ENCODE results near the gene TSHZ2.
"Not testable (repeated sequence)": the region's sequence is repeated elsewhere in the genome, so short reads cannot be mapped to it uniquely, and the experiment has no call there.

TSHZ2 gene

GRCh38 chr20:53316206-53316937, 344.2 kb downstream of the TSHZ2 start:
- no peak for DNase-seq (ENCODE audit: low spot score)

GRCh38 chr20:53319200-53319599, 347.0 kb downstream of the TSHZ2 start:
- DNase-seq (ENCODE audit: low spot score): no peak

- DNase-seq (ENCODE audit: low spot score): no peak
These were observed 347.6 kb downstream of the TSHZ2 start for GRCh38 chr20:53319716-53320115.

DNA sequence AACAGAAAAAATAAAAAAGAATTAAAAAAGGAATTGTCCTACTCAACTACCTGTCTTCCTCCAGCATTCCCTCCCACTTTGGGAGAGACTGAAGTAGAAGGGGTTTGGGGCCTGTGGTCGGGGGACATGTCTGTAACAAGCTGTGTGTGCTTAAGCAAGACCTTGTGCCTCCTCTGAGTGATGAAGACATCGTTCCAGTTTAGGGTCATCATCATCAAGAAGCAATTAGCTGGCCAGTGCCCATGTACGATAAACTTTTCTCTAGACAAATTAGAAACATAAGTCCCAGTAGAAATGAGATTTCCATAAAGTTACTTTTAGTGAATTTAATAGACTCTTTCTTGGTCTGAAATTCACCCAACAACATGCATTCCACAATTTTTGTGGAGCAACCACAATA, 348.5 kb downstream of the TSHZ2 start:
- DNase-seq (ENCODE audit: low spot score): no peak

- DNase-seq (ENCODE audit: low spot score): no peak
These were observed 349.4 kb downstream of the TSHZ2 start for GRCh38 chr20:53321596-53321995.

DNA sequence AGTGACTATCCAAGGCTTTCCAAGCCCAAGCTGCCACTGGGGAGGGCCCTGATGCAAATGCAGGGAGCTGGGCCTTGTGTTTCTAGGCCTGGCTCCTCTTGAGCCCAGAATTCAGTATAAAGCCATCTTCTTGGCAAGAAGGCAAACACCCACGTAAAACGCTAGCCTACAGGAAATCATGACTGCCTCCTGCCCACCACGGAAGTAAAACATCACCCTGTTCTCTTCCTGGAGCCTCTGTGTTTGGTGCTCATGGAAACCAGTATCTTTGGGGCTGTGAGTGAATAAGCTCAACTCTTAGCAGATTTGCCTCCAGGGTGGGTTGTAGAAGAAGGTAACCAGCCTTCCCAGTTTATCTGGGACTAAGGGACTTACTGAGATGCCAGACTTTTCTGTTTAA, 350.5 kb downstream of the TSHZ2 start:
- no peak for DNase-seq (ENCODE audit: low spot score)

DNA sequence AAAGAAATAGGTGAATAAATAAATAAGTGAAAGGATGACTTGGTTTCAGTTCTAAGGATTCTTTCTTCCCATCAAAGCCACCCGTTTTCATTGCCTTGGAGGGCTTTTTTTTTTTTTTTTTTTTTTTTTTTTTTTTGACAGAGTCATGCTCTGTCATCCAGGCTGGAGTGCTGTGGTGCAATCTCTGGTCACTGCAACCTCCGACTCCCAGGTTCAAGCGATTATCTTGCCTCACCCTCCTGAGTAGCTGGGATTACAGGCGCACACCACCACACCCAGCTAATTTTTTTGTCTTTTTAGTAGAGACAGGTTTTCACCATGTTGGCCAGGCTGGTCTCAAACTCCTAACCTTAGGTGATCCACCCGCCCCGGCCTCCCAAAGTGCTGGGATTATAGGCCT, 351.3 kb downstream of the TSHZ2 start:
- not testable (repeated sequence) for DNase-seq (ENCODE audit: low spot score)

- no peak for DNase-seq (ENCODE audit: low spot score)
These were observed 352.7 kb downstream of the TSHZ2 start for GRCh38 chr20:53324816-53325215.

- DNase-seq (ENCODE audit: low spot score): no peak
These were observed 356.8 kb downstream of the TSHZ2 start for GRCh38 chr20:53328961-53329360.

GRCh38 chr20:53329781-53330180, 357.6 kb downstream of the TSHZ2 start:
- DNase-seq (ENCODE audit: low spot score): no peak

GRCh38 chr20:53330601-53331140, 358.5 kb downstream of the TSHZ2 start:
- no peak for DNase-seq (ENCODE audit: low spot score)

GRCh38 chr20:53331151-53331973, 359.2 kb downstream of the TSHZ2 start:
- DNase-seq (ENCODE audit: low spot score): no peak

- no peak for DNase-seq (ENCODE audit: low spot score)
These were observed 360.1 kb downstream of the TSHZ2 start for GRCh38 chr20:53332022-53332837.

DNA sequence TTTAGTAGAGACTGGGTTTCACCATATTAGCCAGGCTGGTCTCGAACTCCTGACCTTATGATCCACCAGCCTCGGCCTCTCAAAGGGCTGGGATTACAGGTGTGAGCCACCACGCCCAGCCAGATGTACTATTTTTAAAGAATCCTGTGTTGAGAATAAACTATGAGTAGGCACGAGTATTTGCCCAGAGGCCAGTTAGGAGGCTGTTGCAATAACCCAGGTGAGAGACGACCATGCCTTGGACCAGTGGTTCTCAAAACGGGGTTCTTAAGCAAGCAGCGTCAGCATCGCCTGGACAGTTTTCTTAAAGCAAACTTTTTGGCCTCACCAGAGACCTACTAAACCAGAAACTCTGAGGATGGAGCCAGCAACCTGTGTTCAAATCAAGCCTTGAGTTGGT, 362.7 kb downstream of the TSHZ2 start:
- no peak for DNase-seq (ENCODE audit: low spot score)

DNA sequence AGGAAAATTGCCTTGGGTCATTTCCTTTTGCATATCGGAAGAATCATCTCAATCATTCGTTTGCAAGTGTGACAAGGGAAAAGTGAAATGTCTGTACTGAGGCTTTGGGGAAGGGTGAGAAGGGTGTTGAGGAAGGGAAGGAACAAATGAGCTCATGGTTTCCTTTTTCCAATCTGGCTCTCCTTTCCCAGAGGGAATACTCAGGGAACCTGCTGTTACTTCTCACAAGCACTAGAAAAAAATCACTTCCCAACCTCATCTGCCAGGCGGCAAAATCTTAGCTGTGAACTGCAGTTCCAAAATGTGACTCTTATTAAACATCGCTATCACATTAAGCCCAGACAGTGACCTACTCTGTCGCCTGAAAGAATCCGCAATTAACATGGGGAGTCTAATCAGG, 363.4 kb downstream of the TSHZ2 start:
- no peak for DNase-seq (ENCODE audit: low spot score)

GRCh38 chr20:53336892-53337291, 364.7 kb downstream of the TSHZ2 start:
- no peak for DNase-seq (ENCODE audit: low spot score)

- no peak for DNase-seq (ENCODE audit: low spot score)
These were observed 365.4 kb downstream of the TSHZ2 start for GRCh38 chr20:53337390-53338101.

DNA sequence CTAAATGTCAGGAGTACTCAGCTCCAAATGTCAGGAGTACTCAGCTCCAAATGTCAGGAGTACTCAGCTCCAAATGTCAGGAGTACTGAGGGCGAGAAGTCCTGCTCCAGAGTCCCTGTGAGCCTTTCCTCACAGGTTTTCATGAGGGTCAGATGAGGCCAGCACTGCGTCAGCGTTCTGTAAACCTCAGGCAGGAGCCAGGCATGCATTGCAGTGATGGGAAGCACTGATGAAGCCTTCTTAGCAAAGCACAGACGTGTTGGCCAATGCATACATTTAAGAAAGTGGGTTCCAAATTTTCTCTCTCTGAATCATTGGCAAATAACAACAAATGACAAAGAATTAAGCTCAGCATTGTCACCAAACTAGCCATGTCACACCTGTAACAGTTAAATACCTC, 366.6 kb downstream of the TSHZ2 start:
- DNase-seq (ENCODE audit: low spot score): no peak

DNA sequence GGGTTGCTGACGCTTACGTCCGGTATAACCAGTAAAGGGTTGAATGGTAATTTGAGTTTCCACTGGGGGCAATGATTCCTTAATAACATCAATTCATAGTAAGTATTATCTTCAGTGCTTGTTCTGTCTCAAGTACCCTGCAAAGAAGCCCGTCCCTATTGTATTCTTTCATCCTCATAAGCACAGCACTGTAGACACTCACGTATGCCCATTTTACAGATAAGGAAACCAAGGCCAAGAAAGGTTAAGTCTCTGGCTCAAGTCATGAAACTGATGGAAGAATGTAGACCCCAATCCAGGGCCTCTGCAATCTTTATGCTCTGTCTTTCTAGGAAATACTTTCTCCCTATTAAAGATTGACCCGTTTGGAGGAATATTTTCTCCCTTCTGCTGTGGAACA, 370.3 kb downstream of the TSHZ2 start:
- DNase-seq (ENCODE audit: low spot score): no peak

DNA sequence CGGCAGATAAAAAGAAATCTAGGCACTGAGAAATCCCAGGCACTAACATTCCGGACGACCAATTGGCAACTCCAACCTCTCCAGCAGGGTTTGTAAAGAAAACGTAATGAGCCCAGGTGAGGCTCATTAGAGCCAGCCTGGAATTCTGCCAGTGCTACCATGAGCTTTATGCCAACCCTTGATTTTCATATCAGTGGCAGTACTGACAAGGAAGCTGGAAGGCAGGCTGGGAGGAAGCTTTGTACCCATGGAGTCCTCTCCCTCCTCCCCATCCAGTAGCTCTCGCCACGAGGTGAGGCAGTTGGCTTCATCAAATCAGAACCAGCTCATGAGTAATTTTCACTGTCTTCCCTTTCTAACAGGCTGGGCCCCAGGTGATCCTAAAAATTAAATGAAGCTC, 371.3 kb downstream of the TSHZ2 start:
- DNase-seq (ENCODE audit: low spot score): no peak

- no peak for DNase-seq (ENCODE audit: low spot score)
These were observed 372.7 kb downstream of the TSHZ2 start for GRCh38 chr20:53344891-53345290.
